ENCODE data around the gene MED27.

DNA sequence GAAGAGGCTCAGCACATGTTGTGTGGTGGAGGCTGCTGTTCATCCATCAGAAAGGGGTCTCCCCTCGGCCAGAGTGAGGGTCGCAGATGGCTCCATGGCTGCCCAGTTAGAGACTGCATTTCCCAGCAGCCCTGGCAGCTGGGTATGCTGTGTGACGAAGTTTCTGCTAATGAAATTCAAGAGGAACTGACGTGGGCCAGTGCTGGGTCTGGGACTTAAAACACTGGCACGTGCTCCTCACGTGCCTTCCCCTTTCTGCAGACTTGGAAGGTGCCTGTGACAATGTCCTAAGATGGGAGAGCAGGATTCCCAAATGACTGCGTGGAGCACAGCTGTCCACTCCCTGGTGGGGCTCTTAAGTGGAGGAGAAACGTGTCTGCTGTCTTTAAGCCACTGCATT, 225.3 kb downstream of the MED27 start:
- TF ChIP-seq EP300 (IDR thresholded peaks at IDR 0.05; ENCODE audit: borderline replicate concordance) (no peak), RAD21 (IDR thresholded peaks at IDR 0.05; ENCODE audit: low read depth) (no peak), TAF1 (IDR thresholded peaks at IDR 0.05; ENCODE audit: low read depth) (no peak), CREB1 (IDR thresholded peaks at IDR 0.05; ENCODE audit: low read depth) (no peak), ZBTB7A (IDR thresholded peaks at IDR 0.05; ENCODE audit: low read depth) (no peak), YY1 (IDR thresholded peaks at IDR 0.05; ENCODE audit: low read depth) (no peak), NFIC (IDR thresholded peaks at IDR 0.05) (no peak), FOXM1 (IDR thresholded peaks at IDR 0.05; ENCODE audit: borderline replicate concordance, low read depth) (no peak), TCF12 (IDR thresholded peaks at IDR 0.05; ENCODE audit: low read depth) (no peak), CEBPB (IDR thresholded peaks at IDR 0.05) (no peak), EGR1 (IDR thresholded peaks at IDR 0.05) (no peak)
- TF ChIP-seq, protein P1, sequence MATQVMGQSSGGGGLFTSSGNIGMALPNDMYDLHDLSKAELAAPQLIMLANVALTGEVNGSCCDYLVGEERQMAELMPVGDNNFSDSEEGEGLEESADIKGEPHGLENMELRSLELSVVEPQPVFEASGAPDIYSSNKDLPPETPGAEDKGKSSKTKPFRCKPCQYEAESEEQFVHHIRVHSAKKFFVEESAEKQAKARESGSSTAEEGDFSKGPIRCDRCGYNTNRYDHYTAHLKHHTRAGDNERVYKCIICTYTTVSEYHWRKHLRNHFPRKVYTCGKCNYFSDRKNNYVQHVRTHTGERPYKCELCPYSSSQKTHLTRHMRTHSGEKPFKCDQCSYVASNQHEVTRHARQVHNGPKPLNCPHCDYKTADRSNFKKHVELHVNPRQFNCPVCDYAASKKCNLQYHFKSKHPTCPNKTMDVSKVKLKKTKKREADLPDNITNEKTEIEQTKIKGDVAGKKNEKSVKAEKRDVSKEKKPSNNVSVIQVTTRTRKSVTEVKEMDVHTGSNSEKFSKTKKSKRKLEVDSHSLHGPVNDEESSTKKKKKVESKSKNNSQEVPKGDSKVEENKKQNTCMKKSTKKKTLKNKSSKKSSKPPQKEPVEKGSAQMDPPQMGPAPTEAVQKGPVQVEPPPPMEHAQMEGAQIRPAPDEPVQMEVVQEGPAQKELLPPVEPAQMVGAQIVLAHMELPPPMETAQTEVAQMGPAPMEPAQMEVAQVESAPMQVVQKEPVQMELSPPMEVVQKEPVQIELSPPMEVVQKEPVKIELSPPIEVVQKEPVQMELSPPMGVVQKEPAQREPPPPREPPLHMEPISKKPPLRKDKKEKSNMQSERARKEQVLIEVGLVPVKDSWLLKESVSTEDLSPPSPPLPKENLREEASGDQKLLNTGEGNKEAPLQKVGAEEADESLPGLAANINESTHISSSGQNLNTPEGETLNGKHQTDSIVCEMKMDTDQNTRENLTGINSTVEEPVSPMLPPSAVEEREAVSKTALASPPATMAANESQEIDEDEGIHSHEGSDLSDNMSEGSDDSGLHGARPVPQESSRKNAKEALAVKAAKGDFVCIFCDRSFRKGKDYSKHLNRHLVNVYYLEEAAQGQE (IDR thresholded peaks at IDR 0.05; ENCODE audit: low read depth) = no peak
- TF ChIP-seq, protein P2, sequence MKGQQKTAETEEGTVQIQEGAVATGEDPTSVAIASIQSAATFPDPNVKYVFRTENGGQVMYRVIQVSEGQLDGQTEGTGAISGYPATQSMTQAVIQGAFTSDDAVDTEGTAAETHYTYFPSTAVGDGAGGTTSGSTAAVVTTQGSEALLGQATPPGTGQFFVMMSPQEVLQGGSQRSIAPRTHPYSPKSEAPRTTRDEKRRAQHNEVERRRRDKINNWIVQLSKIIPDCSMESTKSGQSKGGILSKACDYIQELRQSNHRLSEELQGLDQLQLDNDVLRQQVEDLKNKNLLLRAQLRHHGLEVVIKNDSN (IDR thresholded peaks at IDR 0.05) = no peak
- TF ChIP-seq, protein P3, sequence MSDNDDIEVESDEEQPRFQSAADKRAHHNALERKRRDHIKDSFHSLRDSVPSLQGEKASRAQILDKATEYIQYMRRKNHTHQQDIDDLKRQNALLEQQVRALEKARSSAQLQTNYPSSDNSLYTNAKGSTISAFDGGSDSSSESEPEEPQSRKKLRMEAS (IDR thresholded peaks at IDR 0.05) = no peak; the same call in 1 of the 2 replicates

Measured in Ishikawa (cell line).